ENCODE data around the gene ZMYND15. TPM values are rescaled to one million over a fixed set of nuclear protein-coding genes. Genes with fewer than 3 reads are reported as not detected.
A peak's percentile ranks its signal among the peaks of the same experiment; 100 is the strongest.

Gene ZMYND15
- total RNA-seq, 1 donor from 2014 or later = not detected

DNA sequence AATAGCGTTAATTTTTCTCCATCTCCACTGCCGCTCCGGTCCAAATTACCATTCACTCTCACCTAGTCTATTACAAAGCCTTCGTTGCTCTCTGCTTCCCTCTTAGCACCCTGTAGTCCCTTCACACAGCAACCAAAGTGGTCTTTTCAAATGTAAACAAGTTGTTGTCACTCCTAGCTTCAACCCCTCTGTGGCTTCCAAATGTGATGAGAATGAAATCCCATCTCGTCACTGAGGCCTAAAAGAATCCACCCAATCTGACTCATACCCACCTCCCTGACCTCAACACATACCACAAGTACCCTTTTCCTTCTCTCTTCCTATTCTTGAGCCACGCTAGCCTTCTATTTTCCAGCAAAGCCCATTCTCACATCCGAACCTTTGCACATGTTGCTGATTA is 33.5 kb upstream of the ZMYND15 start:
- Mint-ChIP-seq H3K36me3 (ENCODE audit: unreplicated experiment) (no peaks in the 10 kb centered on the region), H3K4me1 (ENCODE audit: low read depth, unreplicated experiment) (peaks cover 14% of the 10 kb centered on the region), H3K9me3 (ENCODE audit: unreplicated experiment) (peaks cover 8% of the 10 kb centered on the region), H3K4me3 (ENCODE audit: unreplicated experiment) (peak overlapping the region; percentile 74), H3K27me3 (ENCODE audit: unreplicated experiment) (peaks cover 9% of the 10 kb centered on the region), H3K27ac (ENCODE audit: unreplicated experiment) (peak overlapping the region; percentile 4)
- DNase-seq = no peak
- TF ChIP-seq, protein P1, sequence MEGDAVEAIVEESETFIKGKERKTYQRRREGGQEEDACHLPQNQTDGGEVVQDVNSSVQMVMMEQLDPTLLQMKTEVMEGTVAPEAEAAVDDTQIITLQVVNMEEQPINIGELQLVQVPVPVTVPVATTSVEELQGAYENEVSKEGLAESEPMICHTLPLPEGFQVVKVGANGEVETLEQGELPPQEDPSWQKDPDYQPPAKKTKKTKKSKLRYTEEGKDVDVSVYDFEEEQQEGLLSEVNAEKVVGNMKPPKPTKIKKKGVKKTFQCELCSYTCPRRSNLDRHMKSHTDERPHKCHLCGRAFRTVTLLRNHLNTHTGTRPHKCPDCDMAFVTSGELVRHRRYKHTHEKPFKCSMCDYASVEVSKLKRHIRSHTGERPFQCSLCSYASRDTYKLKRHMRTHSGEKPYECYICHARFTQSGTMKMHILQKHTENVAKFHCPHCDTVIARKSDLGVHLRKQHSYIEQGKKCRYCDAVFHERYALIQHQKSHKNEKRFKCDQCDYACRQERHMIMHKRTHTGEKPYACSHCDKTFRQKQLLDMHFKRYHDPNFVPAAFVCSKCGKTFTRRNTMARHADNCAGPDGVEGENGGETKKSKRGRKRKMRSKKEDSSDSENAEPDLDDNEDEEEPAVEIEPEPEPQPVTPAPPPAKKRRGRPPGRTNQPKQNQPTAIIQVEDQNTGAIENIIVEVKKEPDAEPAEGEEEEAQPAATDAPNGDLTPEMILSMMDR (IDR thresholded peaks at IDR 0.05; ENCODE audit: partially characterized antibody, unreplicated experiment) = no peak

DNA sequence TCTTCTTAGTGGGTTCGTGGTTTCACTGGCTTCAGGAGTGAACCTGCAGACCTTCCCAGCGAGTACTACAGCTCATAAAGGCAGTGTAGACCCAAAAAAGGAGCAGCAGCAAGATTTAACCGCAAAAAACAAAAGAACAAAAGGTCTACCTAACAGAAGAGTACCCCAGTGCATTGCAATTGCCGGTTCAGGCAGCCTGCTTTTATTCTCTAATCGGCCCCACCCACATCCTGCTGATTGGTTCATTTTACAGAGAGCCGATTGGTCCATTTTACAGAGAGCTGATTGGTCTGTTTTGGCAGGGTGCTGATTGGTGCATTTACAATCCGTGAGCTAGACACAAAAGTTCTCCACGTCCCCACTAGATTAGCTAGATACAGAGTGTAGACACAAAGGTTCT is 31.2 kb upstream of the ZMYND15 start:
- H3K4me3 Mint-ChIP-seq (ENCODE audit: unreplicated experiment) = peak overlapping the region; percentile 74

DNA sequence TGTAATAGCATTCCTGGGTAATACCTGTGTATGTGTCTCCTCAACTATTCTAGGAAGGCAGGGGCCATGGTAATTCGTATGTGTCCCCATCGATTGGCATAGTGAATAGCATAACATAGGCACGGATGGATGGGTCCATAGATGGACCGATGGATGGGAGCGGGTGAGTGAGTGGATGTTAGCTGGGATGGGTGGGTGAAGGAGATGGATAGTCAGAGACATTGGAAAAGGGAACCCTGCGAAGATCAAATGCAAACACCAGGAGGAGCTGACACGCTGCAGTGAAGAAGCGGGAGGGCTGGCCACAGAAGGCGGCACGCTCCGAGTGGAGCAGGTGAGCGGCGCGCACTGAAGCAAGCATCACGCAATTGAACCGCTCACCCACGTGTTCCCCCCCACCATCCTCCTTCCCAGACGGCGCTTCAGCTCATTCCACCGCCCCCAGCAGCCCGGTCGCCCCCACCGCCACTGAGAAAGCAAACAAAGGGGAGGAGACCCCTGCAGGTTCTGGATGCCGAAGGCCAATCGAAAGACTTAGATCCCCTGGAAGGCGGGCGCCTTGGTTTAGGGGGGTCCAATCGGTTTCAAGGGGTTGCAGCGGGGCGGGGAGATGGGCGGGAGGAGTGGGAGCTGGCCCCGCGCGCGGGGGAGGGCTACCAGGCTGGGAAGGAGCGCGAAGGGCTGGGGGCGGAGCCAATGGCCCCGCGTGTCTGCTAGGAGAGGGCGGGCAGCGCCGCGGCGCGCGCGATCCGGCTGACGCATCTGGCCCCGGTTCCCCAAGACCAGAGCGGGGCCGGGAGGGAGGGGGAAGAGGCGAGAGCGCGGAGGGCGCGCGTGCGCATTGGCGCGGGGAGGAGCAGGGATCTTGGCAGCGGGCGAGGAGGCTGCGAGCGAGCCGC is 29.6 kb upstream of the ZMYND15 start, which contains the start of gene ARRB2:
Gene ARRB2, plus strand, starts transcription at position 839 of the 899 bp plus-strand sequence. CDS start 90 bp downstream, outside the sequence.
- Mint-ChIP-seq H3K27me3 (ENCODE audit: unreplicated experiment) (peaks cover 14% of the 10 kb centered on the region), H3K4me1 (ENCODE audit: low read depth, unreplicated experiment) (peaks cover 11% of the 10 kb centered on the region), H3K27ac (ENCODE audit: unreplicated experiment) (peak within 1 kb of the TSS; percentile 92), H3K4me3 (ENCODE audit: unreplicated experiment) (peak within 1 kb of the TSS; percentile 92), H3K36me3 (ENCODE audit: unreplicated experiment) (no peaks in the 10 kb centered on the region), H3K9me3 (ENCODE audit: unreplicated experiment) (peaks cover 9% of the 10 kb centered on the region)
- TF ChIP-seq, protein P1 (IDR thresholded peaks at IDR 0.05; ENCODE audit: partially characterized antibody, unreplicated experiment) = peak; percentile 39
- DNase-seq = peak; percentile 96

More for the DNA sequence above, 31.2 kb upstream of the ZMYND15 start:
- Mint-ChIP-seq H3K27me3 (ENCODE audit: unreplicated experiment) (peaks cover 10% of the 10 kb centered on the region), H3K4me1 (ENCODE audit: low read depth, unreplicated experiment) (peaks cover 9% of the 10 kb centered on the region), H3K9me3 (ENCODE audit: unreplicated experiment) (peaks cover 9% of the 10 kb centered on the region), H3K36me3 (ENCODE audit: unreplicated experiment) (no peaks in the 10 kb centered on the region), H3K27ac (ENCODE audit: unreplicated experiment) (no peak overlapping the region)
- TF ChIP-seq, protein P1 (IDR thresholded peaks at IDR 0.05; ENCODE audit: partially characterized antibody, unreplicated experiment) = no peak
- DNase-seq = peak; percentile 34

DNA sequence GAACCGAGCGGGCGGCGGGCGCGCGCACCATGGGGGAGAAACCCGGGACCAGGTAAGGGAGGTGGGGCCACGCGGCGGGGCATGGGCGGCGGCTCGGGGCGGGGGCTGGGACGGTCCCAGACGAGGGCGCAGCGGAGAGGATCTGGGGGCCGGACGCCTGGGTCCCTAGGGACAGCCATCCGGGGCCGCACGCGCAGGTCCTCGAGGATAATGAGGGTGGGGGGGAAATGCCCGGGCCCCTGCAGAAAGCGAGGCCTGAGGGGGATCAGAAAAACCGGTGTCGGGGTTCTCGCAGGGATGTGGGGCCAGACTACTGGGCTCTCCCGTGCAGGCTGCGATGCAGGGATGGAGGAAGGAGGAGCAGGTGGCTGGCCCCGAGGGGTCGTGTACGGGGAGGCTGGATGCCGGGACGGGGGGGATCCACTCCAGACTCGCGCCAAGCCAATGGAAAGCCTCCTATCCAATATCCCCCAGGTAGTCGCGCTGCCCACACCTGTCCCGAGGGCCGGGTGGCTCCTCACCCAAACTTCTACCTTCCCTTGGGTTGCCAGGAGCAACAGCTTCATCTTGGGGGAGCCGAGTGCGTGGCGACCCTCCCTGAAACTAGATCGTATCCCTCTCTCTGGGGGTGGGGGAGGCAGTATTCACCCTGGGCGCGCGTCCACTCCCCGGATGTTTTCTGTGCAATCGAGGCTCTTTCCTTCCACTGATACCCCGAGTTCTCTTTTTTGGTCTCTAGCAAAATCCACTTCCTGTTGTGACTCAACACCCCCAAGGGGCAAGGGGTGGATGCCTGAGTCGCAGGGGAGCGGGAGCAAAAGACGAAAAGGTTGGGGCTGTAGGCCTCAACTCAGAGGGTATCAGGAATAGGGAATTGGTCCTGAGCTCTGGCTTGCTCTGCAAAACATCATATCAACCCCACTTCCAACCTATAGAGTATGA is 28.7 kb upstream of the ZMYND15 start:
- TF ChIP-seq, protein P1 (IDR thresholded peaks at IDR 0.05; ENCODE audit: partially characterized antibody, unreplicated experiment) = no peak
- peak; percentile 51 for DNase-seq
- peaks cover 12% of the 10 kb centered on the region for H3K9me3 Mint-ChIP-seq (ENCODE audit: unreplicated experiment)
- peak overlapping the region; percentile 92 for H3K4me3 Mint-ChIP-seq (ENCODE audit: unreplicated experiment)
- H3K27ac Mint-ChIP-seq (ENCODE audit: unreplicated experiment) = peak overlapping the region; percentile 70
- peaks cover 15% of the 10 kb centered on the region for H3K27me3 Mint-ChIP-seq (ENCODE audit: unreplicated experiment)
- no peaks in the 10 kb centered on the region for H3K36me3 Mint-ChIP-seq (ENCODE audit: unreplicated experiment)
- peaks cover 17% of the 10 kb centered on the region for H3K4me1 Mint-ChIP-seq (ENCODE audit: low read depth, unreplicated experiment)

Measured in glutamatergic neuron (in vitro differentiated cells).